ENCODE measurements around the gene SP9. TPM values are rescaled to one million over a fixed set of nuclear protein-coding genes. Genes with fewer than 3 reads are reported as not detected.

Gene SP9
- total RNA-seq, 1 donor from 2014 or later, result not detected

- TF ChIP-seq, protein P1, sequence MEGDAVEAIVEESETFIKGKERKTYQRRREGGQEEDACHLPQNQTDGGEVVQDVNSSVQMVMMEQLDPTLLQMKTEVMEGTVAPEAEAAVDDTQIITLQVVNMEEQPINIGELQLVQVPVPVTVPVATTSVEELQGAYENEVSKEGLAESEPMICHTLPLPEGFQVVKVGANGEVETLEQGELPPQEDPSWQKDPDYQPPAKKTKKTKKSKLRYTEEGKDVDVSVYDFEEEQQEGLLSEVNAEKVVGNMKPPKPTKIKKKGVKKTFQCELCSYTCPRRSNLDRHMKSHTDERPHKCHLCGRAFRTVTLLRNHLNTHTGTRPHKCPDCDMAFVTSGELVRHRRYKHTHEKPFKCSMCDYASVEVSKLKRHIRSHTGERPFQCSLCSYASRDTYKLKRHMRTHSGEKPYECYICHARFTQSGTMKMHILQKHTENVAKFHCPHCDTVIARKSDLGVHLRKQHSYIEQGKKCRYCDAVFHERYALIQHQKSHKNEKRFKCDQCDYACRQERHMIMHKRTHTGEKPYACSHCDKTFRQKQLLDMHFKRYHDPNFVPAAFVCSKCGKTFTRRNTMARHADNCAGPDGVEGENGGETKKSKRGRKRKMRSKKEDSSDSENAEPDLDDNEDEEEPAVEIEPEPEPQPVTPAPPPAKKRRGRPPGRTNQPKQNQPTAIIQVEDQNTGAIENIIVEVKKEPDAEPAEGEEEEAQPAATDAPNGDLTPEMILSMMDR (IDR thresholded peaks at IDR 0.05; ENCODE audit: partially characterized antibody, unreplicated experiment), result no peak
- Mint-ChIP-seq H3K27me3 (ENCODE audit: unreplicated experiment) (peaks cover 37% of the 10 kb centered on the region), H3K4me3 (ENCODE audit: unreplicated experiment) (peak overlapping the region; percentile 86), H3K36me3 (ENCODE audit: unreplicated experiment) (no peaks in the 10 kb centered on the region), H3K27ac (ENCODE audit: unreplicated experiment) (no peak overlapping the region), H3K9me3 (ENCODE audit: unreplicated experiment) (peaks cover 24% of the 10 kb centered on the region), H3K4me1 (ENCODE audit: low read depth, unreplicated experiment) (peaks cover 20% of the 10 kb centered on the region)
- no peak for DNase-seq
Measured at GRCh38 chr2:174341995-174342685, 7.4 kb downstream of the SP9 start.

GRCh38 chr2:174342686-174343342, 8.1 kb downstream of the SP9 start:
- Mint-ChIP-seq H3K4me3 (ENCODE audit: unreplicated experiment) (peak overlapping the region; percentile 86), H3K27ac (ENCODE audit: unreplicated experiment) (no peak overlapping the region), H3K9me3 (ENCODE audit: unreplicated experiment) (peaks cover 20% of the 10 kb centered on the region), H3K4me1 (ENCODE audit: low read depth, unreplicated experiment) (peaks cover 18% of the 10 kb centered on the region), H3K27me3 (ENCODE audit: unreplicated experiment) (peaks cover 35% of the 10 kb centered on the region), H3K36me3 (ENCODE audit: unreplicated experiment) (no peaks in the 10 kb centered on the region)
- TF ChIP-seq, protein P1 (IDR thresholded peaks at IDR 0.05; ENCODE audit: partially characterized antibody, unreplicated experiment), result no peak
- peak; percentile 42 for DNase-seq

- peaks cover 17% of the 10 kb centered on the region for H3K9me3 Mint-ChIP-seq (ENCODE audit: unreplicated experiment)
- TF ChIP-seq, protein P1 (IDR thresholded peaks at IDR 0.05; ENCODE audit: partially characterized antibody, unreplicated experiment), result no peak
- peak overlapping the region; percentile 76 for H3K4me3 Mint-ChIP-seq (ENCODE audit: unreplicated experiment)
- H3K27me3 Mint-ChIP-seq (ENCODE audit: unreplicated experiment), result peaks cover 33% of the 10 kb centered on the region
- DNase-seq, result no peak
- peaks cover 17% of the 10 kb centered on the region for H3K4me1 Mint-ChIP-seq (ENCODE audit: low read depth, unreplicated experiment)
- peaks cover 1% of the 10 kb centered on the region for H3K36me3 Mint-ChIP-seq (ENCODE audit: unreplicated experiment)
- no peak overlapping the region for H3K27ac Mint-ChIP-seq (ENCODE audit: unreplicated experiment)
Measured at GRCh38 chr2:174343343-174343622, 8.5 kb downstream of the SP9 start.

- H3K4me3 Mint-ChIP-seq (ENCODE audit: unreplicated experiment), result peak overlapping the region; percentile 76
- peak; percentile 36 for DNase-seq
- peaks cover 17% of the 10 kb centered on the region for H3K4me1 Mint-ChIP-seq (ENCODE audit: low read depth, unreplicated experiment)
- H3K27me3 Mint-ChIP-seq (ENCODE audit: unreplicated experiment), result peaks cover 33% of the 10 kb centered on the region
- peaks cover 4% of the 10 kb centered on the region for H3K36me3 Mint-ChIP-seq (ENCODE audit: unreplicated experiment)
- H3K27ac Mint-ChIP-seq (ENCODE audit: unreplicated experiment), result no peak overlapping the region
- peaks cover 20% of the 10 kb centered on the region for H3K9me3 Mint-ChIP-seq (ENCODE audit: unreplicated experiment)
- TF ChIP-seq, protein P1 (IDR thresholded peaks at IDR 0.05; ENCODE audit: partially characterized antibody, unreplicated experiment), result no peak
Measured at GRCh38 chr2:174343623-174344455, 9.1 kb downstream of the SP9 start.

Measured in glutamatergic neuron (in vitro differentiated cells).